Prostate gland (tissue), 2 donors: Measurements from ENCODE around the gene IL1A.

Source experiments
- POLR2A ChIP-seq: fragments of 450-650 bp; IDR thresholded peaks from one replicate; pipeline ENCODE4 v1.6.1; 2016; ENCODE audit warnings: antibody characterized with exemption, mild to moderate bottlenecking
- POLR2AphosphoS5 ChIP-seq: sonication (generic); formaldehyde crosslinking; IDR thresholded peaks from one replicate; pipeline ENCODE4 v1.6.1; 2017; ENCODE audit warnings: antibody characterized with exemption
- TF ChIP-seq, protein P1 (sequence below), 4 experiments: fragments of 200-600 bp in 2 of 4; fragments of 450-650 bp in 2 of 4; sonication (generic) in 2 of 4; IDR thresholded peaks; 1 replicate in 3 of 4; 2 replicates in 1 of 4; pipeline ENCODE4 v1.5.1; 2016 to 2019; ENCODE audit warnings: antibody characterized with exemption in 4 of 4, mild to moderate bottlenecking in 2 of 4, moderate library complexity in 2 of 4

DNA sequence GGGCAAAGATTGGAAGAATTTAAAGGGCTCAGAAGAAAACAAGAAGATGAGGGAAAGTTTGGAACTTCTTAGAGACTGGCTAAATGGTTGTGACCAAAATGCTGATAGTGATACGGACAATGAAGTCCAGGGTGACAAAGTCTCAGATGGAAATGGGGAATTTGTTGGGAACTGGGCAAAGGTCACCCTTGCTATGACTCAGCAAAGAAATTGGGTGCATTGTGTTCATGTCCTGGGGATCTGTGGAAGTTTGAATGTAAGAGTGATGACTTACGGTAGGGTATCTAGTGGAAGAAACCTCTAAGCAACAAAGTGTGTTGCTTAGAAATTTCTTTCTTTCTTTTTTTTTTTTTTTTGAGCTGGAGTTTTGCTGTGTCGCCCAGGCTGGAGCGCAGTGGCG is 6.0 kb upstream of the IL1A start:
- TF ChIP-seq, protein P1, sequence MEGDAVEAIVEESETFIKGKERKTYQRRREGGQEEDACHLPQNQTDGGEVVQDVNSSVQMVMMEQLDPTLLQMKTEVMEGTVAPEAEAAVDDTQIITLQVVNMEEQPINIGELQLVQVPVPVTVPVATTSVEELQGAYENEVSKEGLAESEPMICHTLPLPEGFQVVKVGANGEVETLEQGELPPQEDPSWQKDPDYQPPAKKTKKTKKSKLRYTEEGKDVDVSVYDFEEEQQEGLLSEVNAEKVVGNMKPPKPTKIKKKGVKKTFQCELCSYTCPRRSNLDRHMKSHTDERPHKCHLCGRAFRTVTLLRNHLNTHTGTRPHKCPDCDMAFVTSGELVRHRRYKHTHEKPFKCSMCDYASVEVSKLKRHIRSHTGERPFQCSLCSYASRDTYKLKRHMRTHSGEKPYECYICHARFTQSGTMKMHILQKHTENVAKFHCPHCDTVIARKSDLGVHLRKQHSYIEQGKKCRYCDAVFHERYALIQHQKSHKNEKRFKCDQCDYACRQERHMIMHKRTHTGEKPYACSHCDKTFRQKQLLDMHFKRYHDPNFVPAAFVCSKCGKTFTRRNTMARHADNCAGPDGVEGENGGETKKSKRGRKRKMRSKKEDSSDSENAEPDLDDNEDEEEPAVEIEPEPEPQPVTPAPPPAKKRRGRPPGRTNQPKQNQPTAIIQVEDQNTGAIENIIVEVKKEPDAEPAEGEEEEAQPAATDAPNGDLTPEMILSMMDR (IDR thresholded peaks at IDR 0.05), result no peak
- TF ChIP-seq POLR2AphosphoS5 (no peak), POLR2A (no peak)
